OCI-LY7 (cell line): Measurements from ENCODE around the gene PLCG1. TPM values are rescaled to one million over a fixed set of nuclear protein-coding genes. Genes with fewer than 3 reads are reported as not detected.

Source experiments
- BruUV-seq: library from RNA; stranded (reverse); fragments of 400-500 nt; replicated peaks from 2 replicates; lab custom pipeline; 2021; lab: Mats Ljungman, UMichigan
- CTCF ChIA-PET: fragments of 300-600 bp; sonication (Branson Sonifier 250); formaldehyde crosslinking; loops from one replicate; lab custom pipeline; 2022; ENCODE audit warnings: antibody characterized with exemption; ENCODE audit not compliant: unreplicated experiment; lab: Charles Lee
- POLR2A ChIA-PET: fragments of 300-600 bp; sonication (Branson Sonifier 250); formaldehyde crosslinking; loops from one replicate; lab custom pipeline; 2022; ENCODE audit warnings: antibody characterized with exemption; lab: Charles Lee
- DNase-seq: peaks from one replicate; pipeline ENCODE4 v3.0.0-alpha.2; 2015; ENCODE audit warnings: low spot score
- H2AFZ ChIP-seq: fragments of 200-600 bp; sonication (generic), shearing (Covaris generic); 2 replicates; pipeline ENCODE4 v1.6.1; 2014; ENCODE audit warnings: mild to moderate bottlenecking, antibody characterized with exemption, low read length, moderate library complexity
- H3K27ac ChIP-seq: fragments of 200-600 bp; sonication (generic); 2 replicates; pipeline ENCODE4 v1.5.1; 2014; ENCODE audit warnings: mixed run types, low read depth, mild to moderate bottlenecking, moderate library complexity, low read length, inconsistent platforms; ENCODE audit not compliant: poor library complexity, severe bottlenecking
- H3K36me3 ChIP-seq: fragments of 200-600 bp; sonication (generic); 2 replicates; pipeline ENCODE4 v1.6.1; 2014; ENCODE audit warnings: mild to moderate bottlenecking, antibody characterized with exemption, low read length, moderate library complexity, mixed read lengths; ENCODE audit not compliant: insufficient read depth
- H3K4me1 ChIP-seq: fragments of 200-600 bp; sonication (generic); 2 replicates; pipeline ENCODE4 v1.5.1; 2014; ENCODE audit warnings: mild to moderate bottlenecking, low read length; ENCODE audit not compliant: insufficient read depth, poor library complexity, severe bottlenecking
- H3K4me2 ChIP-seq: fragments of 200-600 bp; sonication (generic); 2 replicates; pipeline ENCODE4 v1.6.1; 2014; ENCODE audit warnings: mild to moderate bottlenecking, low read length
- H3K4me3 ChIP-seq: fragments of 200-600 bp; sonication (generic); 2 replicates; pipeline ENCODE4 v1.5.1; 2014; ENCODE audit warnings: mild to moderate bottlenecking, low read depth, low read length; ENCODE audit not compliant: poor library complexity, severe bottlenecking
- H3K79me2 ChIP-seq: fragments of 200-600 bp; sonication (generic); 2 replicates; pipeline ENCODE4 v1.6.1; 2016; ENCODE audit warnings: low read depth, mild to moderate bottlenecking, low read length, moderate library complexity, mixed read lengths; ENCODE audit not compliant: insufficient read depth
- H3K9me2 ChIP-seq: fragments of 200-600 bp; sonication (generic); 2 replicates; pipeline ENCODE4 v1.6.1; 2016; ENCODE audit warnings: mild to moderate bottlenecking, low read length, mixed read lengths; ENCODE audit not compliant: insufficient read depth
- H3K9me3 ChIP-seq: fragments of 200-600 bp; sonication (generic); 2 replicates; pipeline ENCODE4 v1.6.1; 2014; ENCODE audit warnings: mild to moderate bottlenecking, mixed run types, low read length, mixed read lengths
- H4K20me1 ChIP-seq: fragments of 200-600 bp; sonication (generic); 2 replicates; pipeline ENCODE4 v1.6.1; 2014; ENCODE audit warnings: mild to moderate bottlenecking, antibody characterized with exemption, low read length, moderate library complexity, mixed read lengths; ENCODE audit not compliant: insufficient read depth
- CTCF ChIP-seq: fragments of 200-600 bp; sonication (generic); conservative IDR thresholded peaks from 2 replicates; pipeline ENCODE4 v1.5.1; 2014; ENCODE audit warnings: mild to moderate bottlenecking, antibody characterized with exemption, low read length, moderate library complexity, mixed read lengths
- EZH2phosphoT487 ChIP-seq: fragments of 200-600 bp; sonication (generic); IDR thresholded peaks from 2 replicates; pipeline ENCODE4 v1.6.1; 2018; ENCODE audit warnings: low read depth, borderline replicate concordance, mild to moderate bottlenecking, mixed run types, antibody characterized with exemption, low read length, moderate library complexity, mixed read lengths
- intact Hi-C: fragments of 100-400 bp; cut with micrococcal nuclease; formaldehyde crosslinking; loops from one replicate; pipeline ENCODE4 v1.10.0; 2022; ENCODE audit not compliant: unreplicated experiment
- total RNA-seq, 2 experiments: library from RNA; depleted of rRNA in 1 of 2; stranded (reverse); fragments of >200 nt in 1 of 2; shearing (Covaris generic) in 1 of 2; gene quantifications; 2 replicates each; pipeline ENCODE4 v1.2.3, GENCODE V29; 2014 to 2022

PLCG1 gene
- total RNA-seq, 2 experiments from 2014 or later: 103 to 121 TPM

GRCh38 chr20:41174782-41175181 lies 37.4 kb downstream of the PLCG1 start:
- no peaks in the 10 kb centered on the region for H3K79me2 ChIP-seq
- no peak overlapping the region for H3K4me2 ChIP-seq
- H3K9me3 ChIP-seq: no peaks in the 10 kb centered on the region
- no peak overlapping the region for H3K4me3 ChIP-seq
- H3K4me1 ChIP-seq: no peaks in the 10 kb centered on the region
- no peaks in the 10 kb centered on the region for H4K20me1 ChIP-seq
- no peaks in the 10 kb centered on the region for H3K9me2 ChIP-seq
- H2AFZ ChIP-seq: no peak overlapping the region
- TF ChIP-seq CTCF: no peak
- TF ChIP-seq EZH2phosphoT487: no peak
- TSS peak; percentile 57 for BruUV-seq
- intact Hi-C loops: no loop called here
- no peak for DNase-seq
- H3K27ac ChIP-seq: no peak overlapping the region
- POLR2A ChIA-PET: no interaction called here
- peaks cover 77% of the 10 kb centered on the region for H3K36me3 ChIP-seq
- CTCF ChIA-PET: interaction anchor here (0.6 kb wide), 1 partner anchor 67 kb away, joined by 3 read pairs; no protein-coding TSS in a partner anchor

GRCh38 chr20:41175201-41175651 lies 37.9 kb downstream of the PLCG1 start:
- Histone ChIP-seq H3K36me3 (peaks cover 73% of the 10 kb centered on the region), H3K9me3 (no peaks in the 10 kb centered on the region), H4K20me1 (no peaks in the 10 kb centered on the region), H3K79me2 (no peaks in the 10 kb centered on the region), H3K27ac (no peak overlapping the region), H3K4me2 (no peak overlapping the region), H3K9me2 (no peaks in the 10 kb centered on the region), H3K4me3 (no peak overlapping the region), H2AFZ (no peak overlapping the region), H3K4me1 (no peaks in the 10 kb centered on the region)
- DNase-seq: no peak
- TF ChIP-seq EZH2phosphoT487 (no peak), CTCF (no peak)
- POLR2A ChIA-PET: no interaction called here
- CTCF ChIA-PET: interaction anchor here (0.6 kb wide), 1 partner anchor 67 kb away, joined by 3 read pairs; no protein-coding TSS in a partner anchor
- no TSS peak for BruUV-seq
- intact Hi-C loops: no loop called here

- no peak for DNase-seq
- Histone ChIP-seq H3K4me1 (no peaks in the 10 kb centered on the region), H3K4me2 (no peak overlapping the region), H3K79me2 (no peaks in the 10 kb centered on the region), H4K20me1 (no peaks in the 10 kb centered on the region), H3K27ac (no peak overlapping the region), H3K9me2 (no peaks in the 10 kb centered on the region), H3K4me3 (no peak overlapping the region), H3K36me3 (peaks cover 67% of the 10 kb centered on the region), H2AFZ (no peak overlapping the region), H3K9me3 (no peaks in the 10 kb centered on the region)
- no peak for TF ChIP-seq EZH2phosphoT487
- TF ChIP-seq CTCF: no peak
- intact Hi-C loops: no loop called here
- ChIA-PET POLR2A (interaction anchor here (0.7 kb wide), 1 partner anchor 146 kb away, joined by 3 read pairs; no protein-coding TSS in a partner anchor), CTCF (interaction anchor here (0.6 kb wide), 1 partner anchor 177 kb away, joined by 3 read pairs; no protein-coding TSS in a partner anchor)
- no TSS peak for BruUV-seq
These were observed 38.5 kb downstream of the PLCG1 start for GRCh38 chr20:41175727-41176330.
